ENCODE measurements around the gene LYPD6. TPM values are rescaled to one million over a fixed set of nuclear protein-coding genes. Genes with fewer than 3 reads are reported as not detected.
"Not testable (repeated sequence)": the region's sequence is repeated elsewhere in the genome, so short reads cannot be mapped to it uniquely, and the experiment has no call there.

LYPD6 gene
- 0.53 and 0.61 TPM in 2 replicates for total RNA-seq (2014; rRNA removed; shearing (Covaris generic))
- polyA plus RNA-seq (2015; cell fraction: cytosol; rRNA removed) = 0.44 and 0.46 TPM in 2 replicates
- 0.12 and 0.31 TPM in 2 replicates for polyA plus RNA-seq (2015; cell fraction: nucleus; rRNA removed)

- DNase-seq (ENCODE audit: low read depth, low spot score) = peak; percentile 53
- in situ Hi-C loops (cut with HindIII; ENCODE audit: low pct_unique_long_range_greater_than_20kb, low sequenced_read_pairs) = no loop called here
Measured at GRCh38 chr2:149330127-149331022, at the start of gene LYPD6. Gene LYPD6, plus strand, starts transcription at chr2:149330587. Its CDS starts 107,122 bp downstream, at chr2:149437709.

- no peak for DNase-seq (ENCODE audit: low read depth, low spot score)
- in situ Hi-C loops (cut with HindIII; ENCODE audit: low pct_unique_long_range_greater_than_20kb, low sequenced_read_pairs) = no loop called here
Measured at GRCh38 chr2:149281441-149281840, 48.9 kb upstream of the LYPD6 start.

GRCh38 chr2:149290662-149291061 is 39.7 kb upstream of the LYPD6 start:
- in situ Hi-C loops (cut with HindIII; ENCODE audit: low pct_unique_long_range_greater_than_20kb, low sequenced_read_pairs) = no loop called here
- DNase-seq (ENCODE audit: low read depth, low spot score) = no peak

- DNase-seq (ENCODE audit: low read depth, low spot score) = no peak
- in situ Hi-C loops (cut with HindIII; ENCODE audit: low pct_unique_long_range_greater_than_20kb, low sequenced_read_pairs) = no loop called here
Measured at GRCh38 chr2:149291881-149292280, 38.5 kb upstream of the LYPD6 start.

GRCh38 chr2:149296031-149296430 is 34.4 kb upstream of the LYPD6 start:
- DNase-seq (ENCODE audit: low read depth, low spot score) = no peak

GRCh38 chr2:149307014-149307413 is 23.4 kb upstream of the LYPD6 start:
- in situ Hi-C loops (cut with HindIII; ENCODE audit: low pct_unique_long_range_greater_than_20kb, low sequenced_read_pairs) = no loop called here

More at GRCh38 chr2:149296031-149296430, 34.4 kb upstream of the LYPD6 start:
- in situ Hi-C loops (cut with HindIII; ENCODE audit: low pct_unique_long_range_greater_than_20kb, low sequenced_read_pairs) = no loop called here

GRCh38 chr2:149310349-149310748 is 20.0 kb upstream of the LYPD6 start:
- no peak for DNase-seq (ENCODE audit: low read depth, low spot score)
- in situ Hi-C loops (cut with HindIII; ENCODE audit: low pct_unique_long_range_greater_than_20kb, low sequenced_read_pairs) = no loop called here

More at GRCh38 chr2:149307014-149307413, 23.4 kb upstream of the LYPD6 start:
- no peak for DNase-seq (ENCODE audit: low read depth, low spot score)

- in situ Hi-C loops (cut with HindIII; ENCODE audit: low pct_unique_long_range_greater_than_20kb, low sequenced_read_pairs) = no loop called here
- no peak for DNase-seq (ENCODE audit: low read depth, low spot score)
Measured at GRCh38 chr2:149312039-149312438, 18.3 kb upstream of the LYPD6 start.

GRCh38 chr2:149313512-149313972 is 16.8 kb upstream of the LYPD6 start:
- in situ Hi-C loops (cut with HindIII; ENCODE audit: low pct_unique_long_range_greater_than_20kb, low sequenced_read_pairs) = no loop called here
- DNase-seq (ENCODE audit: low read depth, low spot score) = peak; percentile 64

GRCh38 chr2:149314687-149315086 is 15.7 kb upstream of the LYPD6 start:
- in situ Hi-C loops (cut with HindIII; ENCODE audit: low pct_unique_long_range_greater_than_20kb, low sequenced_read_pairs) = no loop called here
- DNase-seq (ENCODE audit: low read depth, low spot score) = no peak

- in situ Hi-C loops (cut with HindIII; ENCODE audit: low pct_unique_long_range_greater_than_20kb, low sequenced_read_pairs) = no loop called here
- no peak for DNase-seq (ENCODE audit: low read depth, low spot score)
Measured at GRCh38 chr2:149315461-149315860, 14.9 kb upstream of the LYPD6 start.

GRCh38 chr2:149318566-149318965 is 11.8 kb upstream of the LYPD6 start:
- in situ Hi-C loops (cut with HindIII; ENCODE audit: low pct_unique_long_range_greater_than_20kb, low sequenced_read_pairs) = not testable (repeated sequence)

GRCh38 chr2:149320362-149320761 is 10.0 kb upstream of the LYPD6 start:
- no peak for DNase-seq (ENCODE audit: low read depth, low spot score)
- in situ Hi-C loops (cut with HindIII; ENCODE audit: low pct_unique_long_range_greater_than_20kb, low sequenced_read_pairs) = no loop called here

More at GRCh38 chr2:149318566-149318965, 11.8 kb upstream of the LYPD6 start:
- not testable (repeated sequence) for DNase-seq (ENCODE audit: low read depth, low spot score)

- peak; percentile 32 for DNase-seq (ENCODE audit: low read depth, low spot score)
- in situ Hi-C loops (cut with HindIII; ENCODE audit: low pct_unique_long_range_greater_than_20kb, low sequenced_read_pairs) = no loop called here
Measured at GRCh38 chr2:149329068-149329467, 1.3 kb upstream of the LYPD6 start.

GRCh38 chr2:149329489-149330126 is 779 bp upstream of the LYPD6 start:
- in situ Hi-C loops (cut with HindIII; ENCODE audit: low pct_unique_long_range_greater_than_20kb, low sequenced_read_pairs) = no loop called here
- peak; percentile 59 for DNase-seq (ENCODE audit: low read depth, low spot score)

- no peak for DNase-seq (ENCODE audit: low read depth, low spot score)
- in situ Hi-C loops (cut with HindIII; ENCODE audit: low pct_unique_long_range_greater_than_20kb, low sequenced_read_pairs) = no loop called here
Measured at GRCh38 chr2:149331023-149331400, 625 bp downstream of the LYPD6 start.

GRCh38 chr2:149332364-149332763 is 2.0 kb downstream of the LYPD6 start:
- DNase-seq (ENCODE audit: low read depth, low spot score) = no peak
- in situ Hi-C loops (cut with HindIII; ENCODE audit: low pct_unique_long_range_greater_than_20kb, low sequenced_read_pairs) = no loop called here

GRCh38 chr2:149333636-149334035 is 3.2 kb downstream of the LYPD6 start:
- no peak for DNase-seq (ENCODE audit: low read depth, low spot score)
- in situ Hi-C loops (cut with HindIII; ENCODE audit: low pct_unique_long_range_greater_than_20kb, low sequenced_read_pairs) = no loop called here

Data from SK-MEL-5 (cell line).